ENCODE measurements around the gene MICAL2.

DNA sequence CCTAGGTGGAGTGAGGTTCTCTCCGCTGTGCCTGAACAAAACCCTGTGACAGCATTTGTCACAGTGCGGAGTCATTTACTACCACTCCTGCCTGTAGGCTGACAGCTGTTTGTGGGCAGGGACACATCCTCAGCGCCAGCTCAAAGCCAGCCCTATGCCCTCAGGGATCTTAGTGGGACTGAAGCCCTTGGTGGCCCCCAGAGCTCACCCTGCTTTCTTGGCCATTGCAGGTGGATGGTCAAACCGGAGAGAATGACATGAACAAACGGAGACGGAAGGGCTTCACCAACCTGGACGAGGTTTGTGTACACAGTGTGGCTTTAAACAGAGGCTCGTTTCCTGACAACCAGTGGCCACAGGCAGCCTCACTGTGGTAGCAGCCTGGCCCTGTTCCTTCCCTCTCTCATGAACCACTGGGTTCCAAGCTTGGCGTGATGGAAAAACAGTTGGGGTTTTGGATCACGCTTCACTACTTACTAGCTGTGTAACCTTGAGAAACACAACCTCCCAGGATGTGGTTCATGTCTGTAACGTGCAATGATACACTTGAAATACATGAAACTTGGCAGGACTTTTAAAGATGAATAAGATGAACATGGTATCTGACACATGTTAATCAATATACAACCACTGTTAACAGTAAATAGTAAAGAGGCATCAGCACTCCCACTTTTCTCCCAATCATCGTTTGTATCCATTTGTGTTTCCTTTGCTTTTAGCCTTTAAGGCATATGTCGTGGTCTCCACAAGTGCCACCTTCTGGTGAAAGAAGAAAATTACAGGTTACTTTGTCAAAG lies 125.8 kb downstream of the MICAL2 start:
- TF ChIP-seq TBL1XR1 (IDR thresholded peaks at IDR 0.05; ENCODE audit: borderline replicate concordance, low read length, partially characterized antibody) (no peak), PAWR (CRISPR knock-in tag; IDR thresholded peaks at IDR 0.05; ENCODE audit: borderline replicate concordance) (no peak), FOSL2 (CRISPR knock-in tag; IDR thresholded peaks at IDR 0.05) (no peak), PTBP1 (IDR thresholded peaks at IDR 0.05; ENCODE audit: low read depth, low read length, poor library complexity, severe bottlenecking) (no peak), ZFP36 (IDR thresholded peaks at IDR 0.05; ENCODE audit: borderline replicate concordance, low read depth, low read length, partially characterized antibody) (no peak), NR2C2 (CRISPR knock-in tag; IDR thresholded peaks at IDR 0.05; ENCODE audit: borderline replicate concordance) (no peak), ZNF639 (CRISPR knock-in tag; conservative IDR thresholded peaks at IDR 0.05) (no peak), RFX1 (IDR thresholded peaks at IDR 0.05) (no peak), SUZ12 (IDR thresholded peaks at IDR 0.05; ENCODE audit: low read depth, low read length) (no peak)
- TF ChIP-seq, protein P1, sequence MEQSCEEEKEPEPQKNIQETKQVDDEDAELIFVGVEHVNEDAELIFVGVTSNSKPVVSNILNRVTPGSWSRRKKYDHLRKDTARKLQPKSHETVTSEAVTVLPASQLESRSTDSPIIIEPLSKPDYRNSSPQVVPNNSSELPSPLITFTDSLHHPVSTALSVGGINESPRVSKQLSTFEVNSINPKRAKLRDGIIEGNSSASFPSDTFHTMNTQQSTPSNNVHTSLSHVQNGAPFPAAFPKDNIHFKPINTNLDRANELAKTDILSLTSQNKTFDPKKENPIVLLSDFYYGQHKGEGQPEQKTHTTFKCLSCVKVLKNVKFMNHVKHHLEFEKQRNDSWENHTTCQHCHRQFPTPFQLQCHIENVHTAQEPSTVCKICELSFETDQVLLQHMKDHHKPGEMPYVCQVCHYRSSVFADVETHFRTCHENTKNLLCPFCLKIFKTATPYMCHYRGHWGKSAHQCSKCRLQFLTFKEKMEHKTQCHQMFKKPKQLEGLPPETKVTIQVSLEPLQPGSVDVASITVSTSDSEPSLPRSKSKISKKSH (CRISPR knock-in tag; IDR thresholded peaks at IDR 0.05; ENCODE audit: borderline replicate concordance): no peak; the same call in 1 of the 2 replicates
- TF ChIP-seq, protein P2, sequence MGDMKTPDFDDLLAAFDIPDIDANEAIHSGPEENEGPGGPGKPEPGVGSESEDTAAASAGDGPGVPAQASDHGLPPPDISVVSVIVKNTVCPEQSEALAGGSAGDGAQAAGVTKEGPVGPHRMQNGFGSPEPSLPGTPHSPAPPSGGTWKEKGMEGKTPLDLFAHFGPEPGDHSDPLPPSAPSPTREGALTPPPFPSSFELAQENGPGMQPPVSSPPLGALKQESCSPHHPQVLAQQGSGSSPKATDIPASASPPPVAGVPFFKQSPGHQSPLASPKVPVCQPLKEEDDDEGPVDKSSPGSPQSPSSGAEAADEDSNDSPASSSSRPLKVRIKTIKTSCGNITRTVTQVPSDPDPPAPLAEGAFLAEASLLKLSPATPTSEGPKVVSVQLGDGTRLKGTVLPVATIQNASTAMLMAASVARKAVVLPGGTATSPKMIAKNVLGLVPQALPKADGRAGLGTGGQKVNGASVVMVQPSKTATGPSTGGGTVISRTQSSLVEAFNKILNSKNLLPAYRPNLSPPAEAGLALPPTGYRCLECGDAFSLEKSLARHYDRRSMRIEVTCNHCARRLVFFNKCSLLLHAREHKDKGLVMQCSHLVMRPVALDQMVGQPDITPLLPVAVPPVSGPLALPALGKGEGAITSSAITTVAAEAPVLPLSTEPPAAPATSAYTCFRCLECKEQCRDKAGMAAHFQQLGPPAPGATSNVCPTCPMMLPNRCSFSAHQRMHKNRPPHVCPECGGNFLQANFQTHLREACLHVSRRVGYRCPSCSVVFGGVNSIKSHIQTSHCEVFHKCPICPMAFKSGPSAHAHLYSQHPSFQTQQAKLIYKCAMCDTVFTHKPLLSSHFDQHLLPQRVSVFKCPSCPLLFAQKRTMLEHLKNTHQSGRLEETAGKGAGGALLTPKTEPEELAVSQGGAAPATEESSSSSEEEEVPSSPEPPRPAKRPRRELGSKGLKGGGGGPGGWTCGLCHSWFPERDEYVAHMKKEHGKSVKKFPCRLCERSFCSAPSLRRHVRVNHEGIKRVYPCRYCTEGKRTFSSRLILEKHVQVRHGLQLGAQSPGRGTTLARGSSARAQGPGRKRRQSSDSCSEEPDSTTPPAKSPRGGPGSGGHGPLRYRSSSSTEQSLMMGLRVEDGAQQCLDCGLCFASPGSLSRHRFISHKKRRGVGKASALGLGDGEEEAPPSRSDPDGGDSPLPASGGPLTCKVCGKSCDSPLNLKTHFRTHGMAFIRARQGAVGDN (CRISPR knock-in tag; IDR thresholded peaks at IDR 0.05): peak; percentile 39
